GM23248 (cell line): ENCODE data around the gene ATP10D.

Experiments used
- EZH2 ChIP-seq: fragments of 200-600 bp; sonication (generic); IDR thresholded peaks from 2 replicates; pipeline ENCODE4 v1.6.1; 2018; ENCODE audit warnings: antibody characterized with exemption, mild to moderate bottlenecking; ENCODE audit not compliant: insufficient read depth, poor library complexity, severe bottlenecking
- EZH2phosphoT487 ChIP-seq: fragments of 200-600 bp; sonication (generic); IDR thresholded peaks from 2 replicates; pipeline ENCODE4 v1.6.1; 2018; ENCODE audit warnings: antibody characterized with exemption, moderate library complexity, mild to moderate bottlenecking, low read depth; ENCODE audit not compliant: insufficient read depth

DNA sequence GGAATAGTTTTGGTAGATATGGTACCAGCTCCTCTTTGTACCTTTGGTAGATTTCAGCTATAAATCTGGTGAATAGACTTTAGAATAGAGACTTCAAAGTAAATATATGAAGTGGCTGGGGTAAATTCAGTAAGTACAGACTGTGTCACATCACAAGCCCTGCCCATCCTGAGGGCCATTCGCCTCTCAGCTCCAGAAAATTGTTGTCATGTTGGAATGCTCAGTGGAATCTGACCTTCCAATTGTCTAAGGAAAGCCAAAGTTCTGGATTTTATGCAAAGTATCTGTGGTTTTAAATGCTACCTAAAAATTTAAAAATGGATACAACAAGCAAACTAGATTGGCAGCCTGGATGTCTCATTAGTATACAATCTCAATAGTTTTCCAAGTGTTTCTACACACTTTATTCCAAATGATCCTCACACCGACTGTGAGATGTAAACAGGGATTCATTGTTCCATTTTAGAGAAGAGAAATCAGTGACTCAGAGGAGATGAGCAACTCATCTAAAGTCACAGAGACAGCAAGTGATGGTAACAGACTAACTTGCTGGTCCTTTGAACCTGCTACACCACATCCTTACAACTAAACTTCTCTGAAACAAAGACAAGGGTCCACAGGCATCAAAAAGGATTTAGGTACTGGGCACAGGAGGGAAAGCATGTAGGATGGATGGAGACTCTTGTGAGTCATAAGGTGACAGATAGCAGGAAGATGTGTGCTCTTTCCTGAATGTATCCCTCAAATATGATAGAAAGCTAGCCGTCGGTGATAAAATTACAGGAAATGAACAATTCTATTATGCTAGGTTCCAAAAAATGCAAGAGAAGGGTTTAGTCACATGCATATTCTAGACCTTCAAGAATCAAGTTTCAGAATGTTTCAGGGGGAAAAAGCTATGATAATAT lies 127.3 kb downstream of the ATP10D start:
- TF ChIP-seq EZH2 (no peak), EZH2phosphoT487 (no peak)
